HepG2 (cell line): ENCODE measurements around the gene AANAT. TPM values are rescaled to one million over a fixed set of nuclear protein-coding genes. Genes with fewer than 3 reads are reported as not detected.
A peak's percentile ranks its signal among the peaks of the same experiment; 100 is the strongest.

Experiments used
- DNMT3B ChIP-seq: conservative IDR thresholded peaks from 2 replicates; pipeline ENCODE4 v1.6.1; 2016; ENCODE audit warnings: missing biosample characterization, control low read depth
- HIC2 ChIP-seq: sonication (generic); formaldehyde crosslinking; IDR thresholded peaks from 2 replicates; pipeline ENCODE4 v1.9.0; 2022; ENCODE audit warnings: low read depth, missing genetic modification reagents
- MTA3 ChIP-seq: sonication (generic); formaldehyde crosslinking; IDR thresholded peaks from 2 replicates; pipeline ENCODE4 v1.4.0; 2020; ENCODE audit warnings: missing genetic modification reagents
- MXD4 ChIP-seq: IDR thresholded peaks from 2 replicates; pipeline ENCODE4 v1.6.1; 2016; ENCODE audit warnings: mild to moderate bottlenecking, missing biosample characterization, missing genetic modification reagents
- MXI1 ChIP-seq: IDR thresholded peaks from 3 replicates; pipeline ENCODE4 v1.6.1; 2012; ENCODE audit warnings: low read depth, low read length, inconsistent platforms, borderline replicate concordance
- PRDM10 ChIP-seq: sonication (generic); formaldehyde crosslinking; IDR thresholded peaks from 2 replicates; pipeline ENCODE4 v1.4.0; 2020; ENCODE audit warnings: low read depth, missing genetic modification reagents
- SMAD1 ChIP-seq: sonication (generic); formaldehyde crosslinking; IDR thresholded peaks from 2 replicates; pipeline ENCODE4 v1.4.0; 2020; ENCODE audit warnings: missing genetic modification reagents, low read depth, mild to moderate bottlenecking, borderline replicate concordance
- SMC3 ChIP-seq: IDR thresholded peaks from 2 replicates; pipeline ENCODE4 v1.6.1; 2011; ENCODE audit warnings: low read length, improper control_type of control experiment
- SOX13 ChIP-seq, 3 experiments: fragments of 450-650 bp in 1 of 3; sonication (generic) in 1 of 3; formaldehyde crosslinking in 1 of 3; IDR thresholded peaks in 2 of 3; conservative IDR thresholded peaks in 1 of 3; 2 replicates each; pipeline versions ENCODE4 v1.5.0 to v1.6.1; 2016 to 2020; ENCODE audit warnings: antibody characterized with exemption in 1 of 3, mild to moderate bottlenecking in 1 of 3, missing compliant biosample characterization in 1 of 3, missing genetic modification reagents in 1 of 3, moderate library complexity in 1 of 3
- ZFP90 ChIP-seq: sonication (generic); formaldehyde crosslinking; IDR thresholded peaks from 2 replicates; pipeline ENCODE4 v1.8.0; 2022; ENCODE audit warnings: missing genetic modification reagents, mild to moderate bottlenecking, inconsistent platforms, borderline replicate concordance
- ZNF281 ChIP-seq: sonication (generic); formaldehyde crosslinking; IDR thresholded peaks from 2 replicates; pipeline ENCODE4 v1.4.0; 2020; ENCODE audit warnings: missing genetic modification reagents, borderline replicate concordance
- ZNF326 ChIP-seq: sonication (generic); formaldehyde crosslinking; IDR thresholded peaks from 2 replicates; pipeline ENCODE4 v1.4.0; 2020; ENCODE audit warnings: missing genetic modification reagents, borderline replicate concordance
- ZNF431 ChIP-seq: sonication (generic); formaldehyde crosslinking; IDR thresholded peaks from 2 replicates; pipeline ENCODE4 v1.9.0; 2022; ENCODE audit warnings: missing genetic modification reagents, low read depth, mild to moderate bottlenecking, borderline replicate concordance
- polyA plus RNA-seq, 8 experiments: library from polyadenylated mRNA; depleted of rRNA in 3 of 8; stranded (reverse) in 7 of 8; unstranded in 1 of 8; fragments of >200 nt; fragmentation: Illumina TruSeq in 4 of 8; extraction: Trizol in 4 of 8; gene quantifications; 2 replicates each; pipeline versions ENCODE4 v1.2.1 to v1.2.3, GENCODE V29; 2011 to 2016; ENCODE audit warnings: low read depth in 4 of 8, missing spikeins in 1 of 8, mixed read lengths in 1 of 8; ENCODE audit not compliant: insufficient read depth in 1 of 8
- total RNA-seq, 5 experiments: library from RNA; depleted of rRNA; stranded (reverse); fragments of >200 nt; fragmentation: Illumina TruSeq; extraction: Trizol; gene quantifications; 2 replicates each; pipeline ENCODE4 v1.2.3, GENCODE V29; 2016; ENCODE audit warnings: low read depth in 1 of 5
- TF ChIP-seq, protein P1 (sequence below): sonication (generic); formaldehyde crosslinking; IDR thresholded peaks from 2 replicates; pipeline ENCODE4 v1.8.0; 2022; ENCODE audit warnings: mild to moderate bottlenecking, missing genetic modification reagents, moderate library complexity
- TF ChIP-seq, protein P2 (sequence below): sonication (generic); formaldehyde crosslinking; IDR thresholded peaks from 2 replicates; pipeline ENCODE4 v1.4.0; 2020; ENCODE audit warnings: missing genetic modification reagents

AANAT gene
- total and polyA plus RNA-seq, 2 of the 13 experiments (the other 11 are each of a cell fraction or from before 2014, with no cell fraction given): 0.07 TPM; not detected in 1

DNA sequence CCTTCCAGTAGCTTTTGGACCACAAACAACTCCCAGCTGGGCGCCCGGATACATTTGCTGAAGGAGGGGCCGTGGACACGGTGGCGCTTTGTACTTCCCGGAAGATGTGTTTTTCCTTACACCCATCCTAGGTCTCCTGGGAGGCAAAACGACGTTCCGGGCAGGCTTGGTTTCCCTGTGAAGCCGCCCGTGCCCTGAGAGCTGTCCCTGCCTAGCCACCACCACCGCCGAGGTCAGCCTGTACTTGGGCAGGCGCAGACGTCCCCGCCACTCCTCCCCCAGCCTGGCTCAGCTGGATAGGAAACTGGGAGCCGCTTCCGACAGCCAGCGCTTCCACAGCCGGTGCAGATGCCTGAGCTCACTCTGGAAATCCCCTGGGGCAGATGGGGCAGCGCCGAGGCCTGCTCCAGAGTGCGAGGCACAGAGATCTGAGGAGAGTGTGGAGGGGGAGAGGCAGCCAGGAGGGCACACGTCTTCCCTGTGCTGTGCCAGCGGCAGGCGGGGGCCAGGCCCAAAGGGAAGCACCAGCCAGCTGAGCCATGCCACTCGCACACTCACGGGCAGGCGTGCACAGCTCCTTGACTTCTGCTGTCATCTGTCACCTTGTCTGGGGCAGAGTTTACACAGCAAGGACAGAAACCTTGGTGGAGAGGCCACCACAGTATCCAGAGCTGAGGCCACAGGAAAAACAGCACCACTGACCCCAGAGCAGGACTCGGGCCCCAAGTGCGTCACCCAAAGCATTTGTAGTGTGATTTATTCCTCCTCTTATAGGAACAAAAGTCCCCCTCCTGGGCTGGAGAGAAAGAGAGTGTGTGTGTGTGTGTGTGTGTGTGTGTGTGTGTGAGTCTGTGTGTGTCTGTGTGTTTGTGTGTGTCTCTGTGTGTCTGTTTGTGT, 30.8 kb downstream of the AANAT start (continued):
- TF ChIP-seq SMAD1 (CRISPR knock-in tag) (peak; percentile 93; the same call in 1 of the 2 replicates), DNMT3B (CRISPR knock-in tag) (0 out of 2 replicates have a peak, but pooled peaks have one; percentile 28), MXI1 (peak; percentile 61; the same call in 1 of the 3 replicates), ZFP90 (CRISPR knock-in tag) (peak; percentile 81; the same call in 1 of the 2 replicates), ZNF281 (CRISPR knock-in tag) (peak; percentile 83), PRDM10 (CRISPR knock-in tag) (peak; percentile 41; the same call in 1 of the 2 replicates), MTA3 (CRISPR knock-in tag) (no peak), ZNF431 (CRISPR knock-in tag) (0 out of 2 replicates have a peak, but pooled peaks have one; percentile 45), MXD4 (CRISPR knock-in tag) (peak; percentile 81), ZNF326 (CRISPR knock-in tag) (0 out of 2 replicates have a peak, but pooled peaks have one; percentile 25), SMC3 (no peak), HIC2 (CRISPR knock-in tag) (peak; percentile 96; the same call in 1 of the 2 replicates), SOX13 (IDR thresholded peaks at IDR 0.05) (no peak), SOX13 (CRISPR knock-in tag; conservative IDR thresholded peaks at IDR 0.05 in 1 of 2, IDR thresholded peaks at IDR 0.05 in 1 of 2) (no peak; a peak in 1 of 4 replicates)
- TF ChIP-seq, protein P1, sequence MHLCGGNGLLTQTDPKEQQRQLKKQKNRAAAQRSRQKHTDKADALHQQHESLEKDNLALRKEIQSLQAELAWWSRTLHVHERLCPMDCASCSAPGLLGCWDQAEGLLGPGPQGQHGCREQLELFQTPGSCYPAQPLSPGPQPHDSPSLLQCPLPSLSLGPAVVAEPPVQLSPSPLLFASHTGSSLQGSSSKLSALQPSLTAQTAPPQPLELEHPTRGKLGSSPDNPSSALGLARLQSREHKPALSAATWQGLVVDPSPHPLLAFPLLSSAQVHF: no peak
- TF ChIP-seq, protein P2, sequence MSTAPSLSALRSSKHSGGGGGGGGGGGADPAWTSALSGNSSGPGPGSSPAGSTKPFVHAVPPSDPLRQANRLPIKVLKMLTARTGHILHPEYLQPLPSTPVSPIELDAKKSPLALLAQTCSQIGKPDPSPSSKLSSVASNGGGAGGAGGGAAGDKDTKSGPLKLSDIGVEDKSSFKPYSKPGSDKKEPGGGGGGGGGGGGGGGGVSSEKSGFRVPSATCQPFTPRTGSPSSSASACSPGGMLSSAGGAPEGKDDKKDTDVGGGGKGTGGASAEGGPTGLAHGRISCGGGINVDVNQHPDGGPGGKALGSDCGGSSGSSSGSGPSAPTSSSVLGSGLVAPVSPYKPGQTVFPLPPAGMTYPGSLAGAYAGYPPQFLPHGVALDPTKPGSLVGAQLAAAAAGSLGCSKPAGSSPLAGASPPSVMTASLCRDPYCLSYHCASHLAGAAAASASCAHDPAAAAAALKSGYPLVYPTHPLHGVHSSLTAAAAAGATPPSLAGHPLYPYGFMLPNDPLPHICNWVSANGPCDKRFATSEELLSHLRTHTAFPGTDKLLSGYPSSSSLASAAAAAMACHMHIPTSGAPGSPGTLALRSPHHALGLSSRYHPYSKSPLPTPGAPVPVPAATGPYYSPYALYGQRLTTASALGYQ (CRISPR knock-in tag): no peak
